ENCODE measurements around the gene GBP1. TPM values are rescaled to one million over a fixed set of nuclear protein-coding genes. Genes with fewer than 3 reads are reported as not detected.
"Not testable (repeated sequence)": the region's sequence is repeated elsewhere in the genome, so short reads cannot be mapped to it uniquely, and the experiment has no call there.

The GBP1 gene
- total RNA-seq, 4 donors from 2014 or later = 16.1 to 38.2 (median 21.1) TPM

GRCh38 chr1:89047734-89048133, 17.3 kb downstream of the GBP1 start:
- Histone ChIP-seq H3K4me3 (no peak overlapping the region), H3K27ac (replicated peaks in 1 of 4) (no peak overlapping the region), H3K9me3 (no peaks in the 10 kb centered on the region), H3K36me3 (peaks cover 8 to 42% (median 28%) of the 10 kb centered on the region in 4 donors), H3K4me1 (no peaks in the 10 kb centered on the region), H3K27me3 (no peaks in the 10 kb centered on the region)
- TF ChIP-seq POLR2AphosphoS5 (IDR thresholded peaks at IDR 0.05) (no peak), CTCF (IDR thresholded peaks at IDR 0.05) (no peak), POLR2A (IDR thresholded peaks at IDR 0.05; ENCODE audit: low read depth) (no peak), EP300 (IDR thresholded peaks at IDR 0.05) (no peak)
- 69% methylated on average over 3 of the region's 3 CpGs for WGBS
- intact Hi-C loops (cut with DNase I) = no loop called here
- DNase-seq (ENCODE audit: extremely low spot score) = no peak

- DNase-seq (ENCODE audit: extremely low spot score); H3K4me3 ChIP-seq; intact Hi-C loops (cut with DNase I); H3K27ac ChIP-seq (replicated peaks in 1 of 4); H3K27me3 ChIP-seq; H3K9me3 ChIP-seq; H3K4me1 ChIP-seq: not testable (repeated sequence)
- 93% methylated on average over 6 of the region's 6 CpGs for WGBS
- peaks cover 5 to 30% (median 19%) of the 10 kb centered on the region in 4 donors for H3K36me3 ChIP-seq
Measured at GRCh38 chr1:89046318-89047183, 18.5 kb downstream of the GBP1 start.

GRCh38 chr1:89044970-89045721, 19.9 kb downstream of the GBP1 start:
- no peaks in the 10 kb centered on the region for H3K27me3 ChIP-seq
- TF ChIP-seq POLR2AphosphoS5 (IDR thresholded peaks at IDR 0.05) = no peak
- no peak for TF ChIP-seq POLR2A (IDR thresholded peaks at IDR 0.05; ENCODE audit: low read depth)
- TF ChIP-seq CTCF (IDR thresholded peaks at IDR 0.05) = no peak
- no peak for TF ChIP-seq EP300 (IDR thresholded peaks at IDR 0.05)
- intact Hi-C loops (cut with DNase I) = no loop called here
- no peaks in the 10 kb centered on the region for H3K9me3 ChIP-seq
- peaks cover 0 to 16% (median 6%) of the 10 kb centered on the region in 4 donors for H3K36me3 ChIP-seq
- no peak overlapping the region for H3K27ac ChIP-seq (replicated peaks in 1 of 4)
- H3K4me1 ChIP-seq = no peaks in the 10 kb centered on the region
- 86% methylated on average over 2 of the region's 2 CpGs for WGBS
- no peak for DNase-seq (ENCODE audit: extremely low spot score)
- no peak overlapping the region for H3K4me3 ChIP-seq

GRCh38 chr1:89043940-89044339, 21.1 kb downstream of the GBP1 start:
- TF ChIP-seq POLR2A (IDR thresholded peaks at IDR 0.05; ENCODE audit: low read depth) = no peak
- no peak for TF ChIP-seq EP300 (IDR thresholded peaks at IDR 0.05)
- no peak for TF ChIP-seq CTCF (IDR thresholded peaks at IDR 0.05)
- DNase-seq (ENCODE audit: extremely low spot score) = no peak
- 82% methylated on average over 3 of the region's 5 CpGs for whole genome bisulfite sequencing
- H3K4me3 ChIP-seq = no peak overlapping the region
- H3K4me1 ChIP-seq = no peaks in the 10 kb centered on the region
- intact Hi-C loops (cut with DNase I) = no loop called here
- H3K36me3 ChIP-seq = peaks cover 0 to 9% (median 3%) of the 10 kb centered on the region in 4 donors
- no peaks in the 10 kb centered on the region for H3K9me3 ChIP-seq
- H3K27ac ChIP-seq (replicated peaks in 1 of 4) = no peak overlapping the region
- H3K27me3 ChIP-seq = no peaks in the 10 kb centered on the region

GRCh38 chr1:89042491-89042890, 22.5 kb downstream of the GBP1 start:
- H3K9me3 ChIP-seq = no peaks in the 10 kb centered on the region
- no peaks in the 10 kb centered on the region for H3K27me3 ChIP-seq
- DNase-seq (ENCODE audit: extremely low spot score) = no peak
- no peaks in the 10 kb centered on the region for H3K36me3 ChIP-seq
- H3K4me3 ChIP-seq = no peak overlapping the region
- 99% methylated on average over 6 of the region's 7 CpGs for WGBS
- intact Hi-C loops (cut with DNase I) = no loop called here
- no peak overlapping the region for H3K27ac ChIP-seq (replicated peaks in 1 of 4)
- TF ChIP-seq POLR2A (IDR thresholded peaks at IDR 0.05; ENCODE audit: low read depth) (no peak), CTCF (IDR thresholded peaks at IDR 0.05) (no peak), EP300 (IDR thresholded peaks at IDR 0.05) (no peak), POLR2AphosphoS5 (IDR thresholded peaks at IDR 0.05) (no peak)
- H3K4me1 ChIP-seq = no peaks in the 10 kb centered on the region
